GM12872 (cell line): ENCODE measurements around the gene NOL3.

Experiments
- TF ChIP-seq, protein P1 (sequence below): IDR thresholded peaks from 3 replicates; pipeline ENCODE4 v1.5.1; 2011; ENCODE audit warnings: low read depth, mild to moderate bottlenecking, low read length, moderate library complexity; ENCODE audit not compliant: insufficient read depth

Gene NOL3

DNA sequence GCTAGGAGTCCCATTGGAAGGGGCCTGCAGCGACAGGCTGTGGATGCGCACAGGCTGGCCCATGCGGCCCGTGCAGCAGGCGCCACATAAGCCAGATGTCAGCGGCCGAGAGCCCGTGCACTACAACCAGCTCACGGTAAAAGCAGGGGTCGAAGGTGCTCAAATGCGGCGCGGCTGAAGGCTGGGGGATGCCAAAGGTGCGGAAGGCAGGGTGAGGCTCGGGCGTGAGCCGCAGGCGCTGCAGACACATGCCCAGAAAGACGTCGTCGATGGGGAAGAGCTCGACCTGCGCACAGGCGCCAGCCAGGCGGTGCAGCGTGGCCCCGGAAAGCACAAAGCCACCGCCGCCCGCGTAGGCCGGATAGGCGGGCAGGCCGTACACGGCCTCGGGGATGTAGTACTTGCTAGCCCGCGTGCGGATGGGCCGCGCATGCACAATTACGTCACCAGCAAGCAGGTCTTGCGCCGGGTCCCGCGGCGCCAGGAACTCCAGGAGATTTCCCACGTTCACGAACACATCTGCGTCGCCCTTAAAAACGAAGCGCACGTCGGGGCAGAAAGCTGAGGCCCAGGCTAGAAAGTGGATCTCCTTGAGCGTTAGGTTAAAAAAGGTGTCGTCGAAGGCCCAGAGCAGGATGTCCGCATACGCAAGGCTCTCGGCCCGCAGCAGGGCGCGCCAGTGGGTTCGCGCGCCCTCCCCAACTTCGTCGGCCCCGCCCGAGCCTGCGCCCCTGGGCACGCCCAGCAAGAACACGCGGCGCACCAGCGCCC lies 20.9 kb upstream of the NOL3 start:
- TF ChIP-seq, protein P1, sequence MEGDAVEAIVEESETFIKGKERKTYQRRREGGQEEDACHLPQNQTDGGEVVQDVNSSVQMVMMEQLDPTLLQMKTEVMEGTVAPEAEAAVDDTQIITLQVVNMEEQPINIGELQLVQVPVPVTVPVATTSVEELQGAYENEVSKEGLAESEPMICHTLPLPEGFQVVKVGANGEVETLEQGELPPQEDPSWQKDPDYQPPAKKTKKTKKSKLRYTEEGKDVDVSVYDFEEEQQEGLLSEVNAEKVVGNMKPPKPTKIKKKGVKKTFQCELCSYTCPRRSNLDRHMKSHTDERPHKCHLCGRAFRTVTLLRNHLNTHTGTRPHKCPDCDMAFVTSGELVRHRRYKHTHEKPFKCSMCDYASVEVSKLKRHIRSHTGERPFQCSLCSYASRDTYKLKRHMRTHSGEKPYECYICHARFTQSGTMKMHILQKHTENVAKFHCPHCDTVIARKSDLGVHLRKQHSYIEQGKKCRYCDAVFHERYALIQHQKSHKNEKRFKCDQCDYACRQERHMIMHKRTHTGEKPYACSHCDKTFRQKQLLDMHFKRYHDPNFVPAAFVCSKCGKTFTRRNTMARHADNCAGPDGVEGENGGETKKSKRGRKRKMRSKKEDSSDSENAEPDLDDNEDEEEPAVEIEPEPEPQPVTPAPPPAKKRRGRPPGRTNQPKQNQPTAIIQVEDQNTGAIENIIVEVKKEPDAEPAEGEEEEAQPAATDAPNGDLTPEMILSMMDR = no peak

DNA sequence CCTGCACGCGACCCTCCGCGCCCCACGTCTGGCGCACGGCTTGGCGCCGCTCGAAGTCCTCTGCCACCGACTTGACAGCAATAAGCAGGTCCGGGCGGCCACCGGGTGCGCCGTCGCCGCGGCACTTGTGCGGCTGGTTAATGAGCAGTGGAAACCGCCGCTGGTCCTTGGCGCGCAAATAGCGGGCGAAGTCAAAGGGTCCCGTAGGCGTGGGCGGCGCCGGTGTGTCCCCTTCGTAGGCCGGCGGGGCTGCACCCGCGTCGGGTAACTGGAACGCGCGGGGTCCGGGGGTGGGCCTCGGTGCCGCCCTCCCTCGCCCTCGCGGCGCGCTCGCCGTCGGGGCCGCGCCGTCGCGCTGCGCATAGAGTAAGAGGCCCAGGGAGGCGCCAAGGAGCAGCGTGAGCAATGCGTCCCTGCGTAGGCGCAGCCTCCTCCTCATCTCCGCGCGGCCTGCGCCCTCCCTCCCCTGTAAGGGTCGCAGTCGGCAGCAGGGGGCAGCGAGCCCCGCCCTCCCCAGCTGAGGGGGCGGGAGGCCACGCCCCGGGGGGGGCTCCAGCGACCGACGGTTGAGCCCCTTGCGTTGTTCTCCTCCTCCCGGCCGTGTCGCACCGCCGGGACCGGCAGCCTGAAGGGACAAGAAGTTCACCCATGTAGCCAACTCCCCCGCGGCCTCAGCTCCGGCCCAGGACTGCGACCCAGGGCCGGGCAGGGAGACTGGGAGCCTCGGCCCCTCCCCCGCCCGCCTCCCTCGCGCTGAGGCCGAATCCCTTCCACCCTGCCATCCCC lies 20.1 kb upstream of the NOL3 start:
- TF ChIP-seq, protein P1 = 0 out of 3 replicates have a peak, but pooled peaks have one; percentile 18

DNA sequence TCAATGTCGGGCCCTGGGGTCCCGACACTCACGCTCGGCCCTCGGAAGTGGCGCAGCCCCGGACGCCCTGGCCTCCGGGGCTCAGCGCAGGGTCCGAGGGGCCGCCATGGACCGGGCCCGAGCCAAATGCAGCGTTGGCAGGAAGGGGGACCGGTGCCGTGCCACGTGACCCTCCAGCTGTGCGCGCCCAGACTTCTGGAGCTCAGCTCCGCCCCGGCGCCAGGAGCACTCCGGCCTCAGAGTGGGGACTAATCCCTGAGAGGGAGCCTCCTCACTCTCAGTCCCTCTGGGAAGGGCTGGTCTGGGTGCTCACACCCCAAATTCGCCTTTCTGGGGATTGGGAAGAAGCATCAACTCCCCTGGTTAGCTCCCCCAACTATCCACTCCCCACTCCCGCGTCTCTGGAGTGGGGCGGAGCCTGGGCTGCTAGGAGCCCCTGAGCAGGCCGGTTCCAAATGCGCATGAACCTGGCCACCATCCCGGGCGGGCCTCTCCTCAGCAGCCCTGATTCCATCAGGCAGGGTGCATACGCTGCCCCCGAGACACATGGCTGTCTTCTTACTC lies 19.4 kb upstream of the NOL3 start, which contains the start of gene B3GNT9:
TSS of gene B3GNT9 (minus strand) at position 166 of the 564 bp plus-strand sequence. CDS start 513 bp downstream, outside the sequence.
- TF ChIP-seq, protein P1 = no peak

DNA sequence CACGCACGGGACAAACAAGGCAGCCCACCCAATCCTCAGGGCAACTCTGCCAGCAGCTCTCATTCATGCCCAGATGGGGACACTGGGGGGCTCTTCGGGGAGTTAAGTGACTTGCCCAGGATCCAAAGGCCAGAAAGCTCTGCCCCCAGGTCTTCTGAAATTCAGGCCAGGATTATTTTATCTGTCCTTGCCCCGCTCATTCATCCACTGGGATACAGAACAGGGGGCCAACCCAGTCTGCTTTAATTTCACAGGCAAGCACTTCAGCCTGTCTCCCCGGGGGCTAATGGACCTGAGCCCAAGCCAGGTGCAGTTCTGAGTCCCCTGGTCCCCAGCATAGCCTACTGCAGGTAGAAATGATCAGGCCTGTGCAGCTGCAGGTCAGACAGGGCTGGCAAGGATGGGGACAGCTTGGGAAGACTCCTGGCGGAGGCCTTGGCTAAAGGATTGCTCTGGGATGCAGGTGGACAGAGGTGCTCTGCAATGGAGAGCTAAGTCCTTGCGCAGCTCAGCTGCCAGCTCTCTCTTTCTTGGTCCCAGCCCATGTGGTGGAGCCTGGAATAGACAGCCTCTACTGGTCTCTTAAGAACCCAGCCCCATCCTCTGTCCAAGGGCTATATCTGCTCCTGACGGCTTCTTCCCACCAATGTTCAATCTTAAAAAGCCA lies 18.8 kb upstream of the NOL3 start:
- TF ChIP-seq, protein P1 = no peak

DNA sequence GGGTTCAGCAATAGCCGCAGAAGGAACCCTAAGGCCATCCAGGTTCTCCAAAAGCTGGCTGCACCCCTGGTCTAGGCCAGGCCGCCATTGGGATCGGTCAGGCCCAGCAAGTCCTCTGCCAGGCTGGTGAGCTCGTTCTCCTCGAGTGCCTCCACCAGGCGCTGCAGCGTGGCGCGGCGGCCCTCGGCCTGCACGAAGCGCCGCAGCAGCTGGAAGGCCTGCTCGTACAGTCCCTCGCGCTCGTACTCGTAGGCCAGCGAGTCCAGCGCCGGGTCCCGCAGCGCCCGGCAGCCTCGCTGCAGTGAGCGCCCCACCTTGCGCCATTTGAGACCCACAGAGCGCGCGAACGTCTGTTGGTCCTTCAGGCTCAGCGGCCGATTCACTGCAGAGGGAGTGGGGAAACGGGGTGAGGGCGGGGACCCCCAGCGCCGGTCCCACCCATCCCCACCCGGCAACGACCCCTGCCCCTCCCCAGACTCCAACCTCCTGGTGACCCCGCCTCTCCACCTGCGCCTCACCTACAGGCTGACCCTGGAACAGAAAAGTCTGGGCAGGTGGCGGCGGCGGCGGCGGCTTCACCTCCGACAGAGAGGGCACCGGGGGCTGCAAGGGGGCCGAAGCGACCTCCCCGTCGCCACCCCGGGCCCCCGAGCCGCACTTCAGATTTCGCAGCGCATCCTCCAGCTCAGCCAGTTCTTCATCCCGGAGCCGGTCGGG lies 15.6 kb upstream of the NOL3 start:
- TF ChIP-seq, protein P1 = no peak

DNA sequence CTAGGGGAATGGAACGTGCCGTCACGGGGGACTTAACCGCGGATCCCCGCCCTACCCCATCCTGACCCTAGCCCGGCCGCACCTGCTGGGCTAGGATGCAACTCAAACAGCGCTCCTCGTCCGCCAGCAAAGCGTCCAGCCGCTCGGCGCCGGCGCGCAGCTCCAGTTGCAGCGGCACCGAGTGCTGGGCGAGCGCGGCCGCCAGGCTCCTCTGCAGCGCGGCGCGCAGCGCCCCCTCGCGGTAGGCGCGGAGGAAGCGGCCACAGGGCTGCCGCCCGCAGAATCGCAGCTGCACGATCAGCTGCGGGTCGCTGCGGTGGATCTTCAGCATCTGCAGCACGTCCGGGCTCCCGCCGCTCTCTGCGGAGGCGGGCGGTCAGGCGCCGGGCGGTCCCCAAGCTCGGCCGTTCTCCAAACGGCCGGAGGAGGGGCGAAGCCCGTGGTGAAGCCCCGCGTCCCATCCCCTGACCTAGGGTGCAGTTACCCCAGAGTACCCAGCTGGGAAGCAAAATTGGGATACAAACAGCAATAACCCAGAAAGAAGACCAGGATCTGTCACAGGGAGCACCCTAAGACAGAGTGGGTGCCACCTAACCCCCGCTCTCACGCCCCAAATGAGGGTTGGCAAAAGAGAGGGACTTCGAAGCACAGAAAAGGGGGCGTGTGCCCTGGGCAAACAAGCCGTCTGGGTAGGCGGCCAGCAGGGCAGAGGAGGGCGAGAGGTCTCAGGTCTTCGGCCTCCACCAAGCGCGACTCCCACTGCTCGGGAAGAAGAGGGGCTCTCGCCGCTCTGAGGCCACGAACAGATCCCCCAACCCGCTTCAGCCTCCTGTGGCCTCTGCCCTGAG lies 14.8 kb upstream of the NOL3 start:
- TF ChIP-seq, protein P1 = peak; percentile 95
